Activated naive CD8-positive, alpha-beta T cell treated with anti-CD3 and anti-CD28 coated beads, Interleukin-2, amount 10 ng/mL, durations not matched to agents 7 days and 5 days (primary cell): ENCODE measurements around the gene IQSEC3. TPM values are rescaled to one million over a fixed set of nuclear protein-coding genes. Genes with fewer than 3 reads are reported as not detected.

Experiments
- ATAC-seq: fragments of 150-1000 bp; cut with Tn5 transposase; one replicate; pipeline ENCODE4 v1.10.0; 2021; ENCODE audit warnings: low read depth, moderate library complexity
- POLR2A ChIA-PET: fragments of 350-600 bp; sonication (Branson Sonifier 250); formaldehyde crosslinking; loops from one replicate; lab custom pipeline; 2021; ENCODE audit warnings: antibody characterized with exemption; lab: Charles Lee
- DNase-seq: peaks from one replicate; pipeline ENCODE4 v3.0.0; 2021
- H3K27ac Mint-ChIP-seq: one replicate; pipeline ENCODE4 v1.8.0; 2022; ENCODE audit warnings: mild to moderate bottlenecking, mixed read lengths
- H3K27me3 Mint-ChIP-seq: one replicate; pipeline ENCODE4 v1.8.0; 2022; ENCODE audit warnings: mild to moderate bottlenecking, moderate library complexity, mixed read lengths
- H3K36me3 Mint-ChIP-seq: one replicate; pipeline ENCODE4 v1.8.0; 2021; ENCODE audit warnings: mild to moderate bottlenecking, mixed read lengths
- H3K4me1 Mint-ChIP-seq: one replicate; pipeline ENCODE4 v1.8.0; 2021; ENCODE audit warnings: mixed read lengths
- H3K4me3 Mint-ChIP-seq: one replicate; pipeline ENCODE4 v1.8.0; 2022; ENCODE audit warnings: mild to moderate bottlenecking, moderate library complexity, mixed read lengths
- H3K9me3 Mint-ChIP-seq: one replicate; pipeline ENCODE4 v1.8.0; 2021; ENCODE audit warnings: mixed read lengths
- total RNA-seq, 2 experiments: library from RNA; stranded (reverse); gene quantifications; one replicate each; pipeline ENCODE4 v1.2.3, GENCODE V29; 2021

The IQSEC3 gene
- total RNA-seq, 2 experiments from 2014 or later = 7.3 to 8.0 TPM

DNA sequence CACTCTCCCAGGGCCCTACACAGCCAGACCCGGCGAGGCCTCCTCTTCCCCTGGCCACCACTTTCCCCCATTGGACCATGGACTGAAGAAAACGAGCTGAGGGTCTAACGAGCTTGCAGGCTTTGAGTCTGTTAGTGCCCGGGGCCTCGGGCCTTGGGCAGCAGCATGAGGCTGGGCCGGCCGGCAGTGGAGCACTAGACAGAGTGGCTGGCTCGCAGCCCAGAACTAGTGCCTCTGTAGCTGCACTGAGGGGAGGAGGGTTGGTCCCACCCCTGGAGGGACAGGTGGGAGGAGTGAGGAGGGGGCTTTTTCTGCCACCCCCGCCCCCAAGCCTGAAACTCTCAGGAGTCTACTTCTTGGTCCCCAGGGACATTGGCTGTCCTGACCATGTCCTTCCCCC lies 108.7 kb downstream of the IQSEC3 start:
- Mint-ChIP-seq H3K4me3 (no peak overlapping the region), H3K9me3 (no peaks in the 10 kb centered on the region), H3K4me1 (peaks cover 8% of the 10 kb centered on the region), H3K27me3 (peaks cover 10% of the 10 kb centered on the region), H3K36me3 (no peaks in the 10 kb centered on the region), H3K27ac (no peak overlapping the region)
- ATAC-seq = no peak
- no peak for DNase-seq
- POLR2A ChIA-PET = no interaction called here

DNA sequence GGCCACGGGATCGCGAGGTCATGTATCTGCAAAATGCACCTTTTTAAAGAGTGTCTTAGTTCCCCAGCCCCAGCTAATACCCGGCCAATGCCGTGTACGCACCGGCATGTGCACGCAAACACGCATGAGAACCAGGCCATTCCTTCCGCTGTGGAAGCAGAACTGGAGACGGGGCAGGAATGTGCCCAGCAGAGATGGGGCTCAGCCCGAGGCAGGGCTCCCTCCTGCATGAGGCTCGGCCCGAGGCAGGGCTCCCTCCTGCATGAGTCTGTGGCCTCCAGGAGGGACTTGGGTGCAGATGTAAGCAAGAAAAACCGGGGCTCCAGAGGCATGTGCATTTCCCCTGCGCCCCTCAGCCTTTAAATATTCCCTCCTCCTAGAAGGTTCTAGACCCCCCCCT lies 109.2 kb downstream of the IQSEC3 start:
- Mint-ChIP-seq H3K4me1 (peaks cover 12% of the 10 kb centered on the region), H3K27ac (no peak overlapping the region), H3K9me3 (no peaks in the 10 kb centered on the region), H3K36me3 (no peaks in the 10 kb centered on the region), H3K4me3 (no peak overlapping the region), H3K27me3 (peaks cover 10% of the 10 kb centered on the region)
- no peak for ATAC-seq
- POLR2A ChIA-PET = no interaction called here
- no peak for DNase-seq

DNA sequence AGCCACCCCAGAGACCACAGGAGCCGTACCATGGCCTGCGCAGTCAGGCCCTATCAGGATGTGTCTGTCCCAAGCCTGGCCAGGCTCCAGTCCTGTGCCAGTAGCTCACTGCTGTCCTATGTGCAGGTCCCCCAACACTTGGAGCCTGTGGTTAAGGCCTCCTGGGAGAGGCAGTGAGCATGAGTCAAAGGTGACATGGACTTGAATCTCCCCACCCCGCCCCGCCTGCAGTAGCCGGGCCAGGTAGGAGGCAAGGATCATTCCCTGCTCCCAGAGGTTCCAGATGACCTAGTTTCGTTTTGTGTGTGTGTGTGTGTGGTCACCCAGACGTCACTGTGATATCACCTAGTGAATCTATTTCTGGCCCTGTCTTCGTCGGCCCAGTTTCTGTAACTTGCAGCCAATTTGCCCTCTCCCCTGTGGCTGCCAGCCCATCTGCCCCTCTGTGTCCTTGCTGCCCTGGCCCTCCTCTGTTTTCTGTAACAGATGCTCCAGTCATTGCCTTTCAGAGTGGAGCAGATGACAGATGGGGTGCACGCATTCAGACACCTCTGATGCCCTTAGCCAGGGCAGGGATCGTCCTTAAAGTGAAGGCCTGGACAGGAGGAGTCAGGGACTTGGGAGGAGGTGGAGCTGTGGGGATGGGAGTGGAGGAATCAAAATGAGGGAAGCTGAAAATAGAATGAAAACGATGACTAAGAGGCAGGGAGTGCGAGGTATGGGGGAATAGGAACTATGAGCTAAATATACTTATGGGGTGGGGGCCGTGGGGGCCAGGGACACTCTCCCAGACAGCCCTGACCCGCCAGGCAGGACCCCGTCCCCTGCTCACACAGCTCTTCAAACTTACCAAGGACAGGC lies 110.0 kb downstream of the IQSEC3 start:
- Mint-ChIP-seq H3K4me3 (no peak overlapping the region), H3K4me1 (peaks cover 13% of the 10 kb centered on the region), H3K27me3 (peaks cover 10% of the 10 kb centered on the region), H3K36me3 (no peaks in the 10 kb centered on the region), H3K27ac (no peak overlapping the region), H3K9me3 (no peaks in the 10 kb centered on the region)
- DNase-seq (no peak), ATAC-seq (no peak)
- POLR2A ChIA-PET = no interaction called here

DNA sequence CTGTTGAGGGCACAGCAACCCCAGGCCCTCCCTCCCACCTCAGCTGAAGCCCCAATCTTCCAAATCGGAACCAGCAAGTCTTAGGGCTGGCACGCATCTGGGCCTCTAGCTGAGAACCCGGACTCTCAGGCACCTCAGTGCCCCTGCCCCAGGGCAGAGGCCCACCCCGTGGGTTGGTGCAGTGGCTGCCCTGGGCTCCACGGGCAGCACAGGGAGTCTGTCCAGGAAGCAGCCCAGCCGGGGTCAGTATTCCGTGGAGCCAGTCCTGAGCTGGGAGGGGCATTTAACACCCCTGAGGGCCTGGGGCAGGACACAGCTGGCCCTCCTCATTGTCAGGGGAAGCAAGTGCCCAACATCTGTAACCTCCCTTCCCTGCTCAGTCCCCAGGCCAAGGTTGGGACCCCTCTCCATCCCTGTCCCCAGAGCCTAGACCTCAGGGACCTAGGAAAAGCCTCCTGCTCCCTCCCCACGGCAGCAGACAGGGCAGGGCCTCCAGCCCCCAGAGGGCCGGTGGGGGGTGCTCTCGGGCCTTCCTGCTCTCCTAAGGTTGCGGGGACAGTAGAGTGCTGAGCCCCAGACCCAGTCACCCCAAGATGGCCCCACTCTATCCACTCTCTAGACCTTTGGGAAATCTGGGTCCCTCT lies 110.9 kb downstream of the IQSEC3 start:
- Mint-ChIP-seq H3K4me1 (peaks cover 13% of the 10 kb centered on the region), H3K36me3 (no peaks in the 10 kb centered on the region), H3K27ac (no peak overlapping the region), H3K4me3 (no peak overlapping the region), H3K27me3 (peaks cover 10% of the 10 kb centered on the region), H3K9me3 (no peaks in the 10 kb centered on the region)
- POLR2A ChIA-PET = no interaction called here
- no peak for ATAC-seq
- no peak for DNase-seq

DNA sequence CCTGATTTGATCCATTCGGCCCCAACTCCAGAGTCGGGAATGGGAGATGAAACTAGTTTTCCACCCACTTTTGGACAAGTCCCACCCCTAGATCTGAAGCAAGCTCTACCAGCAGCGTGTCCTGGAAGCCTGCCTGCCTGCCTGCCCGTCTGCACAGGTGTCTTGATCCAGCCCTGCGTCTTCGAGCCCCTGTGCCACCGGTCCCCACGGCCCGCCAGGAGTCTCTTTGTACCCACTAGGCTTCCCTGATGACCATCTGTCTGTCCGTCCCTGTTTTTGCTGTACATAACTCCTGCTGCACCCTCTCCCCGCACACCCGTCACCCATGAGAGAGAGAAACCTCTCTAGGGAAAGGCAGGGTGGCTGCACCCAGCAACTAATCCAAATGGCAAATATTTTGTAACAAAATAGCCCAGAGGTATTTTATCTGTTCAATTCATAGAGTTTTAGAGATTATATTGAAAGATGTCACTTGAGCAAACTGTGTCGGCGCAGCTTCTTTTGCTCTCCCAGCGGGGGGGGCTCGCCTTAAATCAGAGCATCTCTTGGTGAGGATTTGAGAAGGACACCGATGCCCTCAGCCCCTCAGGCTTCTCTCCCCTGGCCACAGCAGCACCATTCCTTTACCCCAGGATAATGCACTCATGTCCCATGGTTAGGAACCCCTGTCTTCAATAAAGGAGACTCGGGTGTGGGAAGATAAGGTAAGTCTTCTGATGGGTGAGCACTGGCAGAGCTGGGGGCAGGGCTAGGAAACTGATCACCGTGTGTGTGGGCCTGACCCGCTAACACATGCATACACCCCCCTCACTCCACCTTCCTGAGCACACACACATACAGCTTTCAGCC lies 111.6 kb downstream of the IQSEC3 start:
- no peak overlapping the region for H3K27ac Mint-ChIP-seq
- H3K36me3 Mint-ChIP-seq = no peaks in the 10 kb centered on the region
- ATAC-seq = no peak
- peaks cover 9% of the 10 kb centered on the region for H3K4me1 Mint-ChIP-seq
- peaks cover 12% of the 10 kb centered on the region for H3K27me3 Mint-ChIP-seq
- H3K9me3 Mint-ChIP-seq = no peaks in the 10 kb centered on the region
- no peak overlapping the region for H3K4me3 Mint-ChIP-seq
- no peak for DNase-seq
- POLR2A ChIA-PET = no interaction called here

DNA sequence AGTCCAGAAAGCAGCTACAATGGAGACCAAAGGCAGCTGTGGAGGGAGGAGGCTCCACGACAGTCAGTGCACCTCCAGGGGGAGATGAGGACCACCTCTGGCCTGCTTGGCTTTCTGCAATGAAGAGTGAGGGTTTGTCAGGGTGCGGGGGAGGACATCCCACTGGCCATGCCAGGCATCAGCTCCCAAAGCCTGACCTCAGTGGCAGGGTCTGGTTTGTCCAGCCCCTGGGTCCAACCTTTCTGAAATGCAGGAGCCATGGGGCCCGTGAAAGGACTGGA lies 112.2 kb downstream of the IQSEC3 start:
- DNase-seq (no peak), ATAC-seq (no peak)
- Mint-ChIP-seq H3K27ac (peak overlapping the region; percentile 48), H3K9me3 (no peaks in the 10 kb centered on the region), H3K4me1 (peaks cover 9% of the 10 kb centered on the region), H3K36me3 (no peaks in the 10 kb centered on the region), H3K4me3 (no peak overlapping the region), H3K27me3 (peaks cover 17% of the 10 kb centered on the region)
- POLR2A ChIA-PET = no interaction called here

DNA sequence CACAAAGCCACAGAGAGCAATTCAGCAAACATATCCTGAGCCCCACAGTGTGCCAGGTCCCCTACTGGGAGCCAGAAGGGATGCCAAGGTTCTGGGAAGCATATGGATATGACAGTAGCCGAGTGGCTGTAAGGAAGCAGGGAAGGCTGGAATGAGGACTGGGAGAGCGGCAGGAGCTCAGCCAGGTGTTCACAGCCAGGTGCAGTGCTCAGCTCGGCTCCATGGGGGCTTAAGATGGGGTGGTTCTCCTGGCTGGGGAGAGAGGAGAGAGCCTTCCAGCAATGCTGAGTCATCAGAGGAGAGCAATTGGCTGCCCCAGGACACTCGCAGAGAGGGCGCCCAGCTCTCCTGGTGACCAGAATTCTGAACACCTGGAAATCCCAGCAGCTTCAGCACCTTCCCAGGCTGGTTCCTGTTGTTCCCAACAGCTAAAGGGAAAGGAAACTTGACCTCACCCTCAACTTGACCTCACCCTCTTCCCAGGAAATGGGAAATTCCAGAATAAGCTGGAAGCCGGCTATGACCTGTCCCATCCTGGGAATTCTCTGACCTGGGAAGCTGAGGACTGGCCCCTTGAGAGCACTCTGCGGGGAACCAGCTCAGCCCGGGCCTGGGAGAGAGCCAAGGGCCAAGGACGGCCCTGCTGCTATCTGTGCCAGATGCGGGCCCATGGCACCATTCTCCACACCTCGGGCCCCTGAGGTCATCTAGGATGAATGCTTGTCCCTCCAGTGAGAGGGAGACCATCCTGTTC lies 112.7 kb downstream of the IQSEC3 start:
- H3K27me3 Mint-ChIP-seq = peaks cover 17% of the 10 kb centered on the region
- no peak for DNase-seq
- peak overlapping the region; percentile 48 for H3K27ac Mint-ChIP-seq
- POLR2A ChIA-PET = no interaction called here
- H3K4me1 Mint-ChIP-seq = peaks cover 9% of the 10 kb centered on the region
- no peaks in the 10 kb centered on the region for H3K9me3 Mint-ChIP-seq
- no peaks in the 10 kb centered on the region for H3K36me3 Mint-ChIP-seq
- H3K4me3 Mint-ChIP-seq = no peak overlapping the region
- ATAC-seq = no peak

DNA sequence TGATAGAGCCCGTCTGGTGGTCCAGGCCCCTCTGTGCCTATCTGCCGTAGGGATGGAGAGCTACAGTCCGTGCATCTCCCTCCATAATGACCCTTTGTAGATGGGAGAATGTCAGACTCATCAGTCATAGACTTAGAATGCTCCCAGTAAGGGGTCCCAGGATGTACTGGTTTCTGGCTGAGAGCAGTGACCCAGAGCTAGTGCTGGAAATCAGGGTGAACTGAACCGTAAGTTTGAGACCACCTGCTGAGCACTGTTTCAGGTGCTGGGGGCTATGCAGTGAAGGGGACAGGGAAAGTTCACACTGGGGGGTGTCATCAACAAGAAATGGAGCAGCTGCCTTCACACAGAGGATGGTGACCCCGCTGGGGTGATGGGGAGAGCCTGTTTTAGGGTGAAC lies 113.3 kb downstream of the IQSEC3 start:
- POLR2A ChIA-PET = no interaction called here
- no peak for ATAC-seq
- Mint-ChIP-seq H3K4me3 (no peak overlapping the region), H3K27ac (no peak overlapping the region), H3K9me3 (no peaks in the 10 kb centered on the region), H3K27me3 (peaks cover 17% of the 10 kb centered on the region), H3K4me1 (peaks cover 11% of the 10 kb centered on the region), H3K36me3 (no peaks in the 10 kb centered on the region)
- no peak for DNase-seq

DNA sequence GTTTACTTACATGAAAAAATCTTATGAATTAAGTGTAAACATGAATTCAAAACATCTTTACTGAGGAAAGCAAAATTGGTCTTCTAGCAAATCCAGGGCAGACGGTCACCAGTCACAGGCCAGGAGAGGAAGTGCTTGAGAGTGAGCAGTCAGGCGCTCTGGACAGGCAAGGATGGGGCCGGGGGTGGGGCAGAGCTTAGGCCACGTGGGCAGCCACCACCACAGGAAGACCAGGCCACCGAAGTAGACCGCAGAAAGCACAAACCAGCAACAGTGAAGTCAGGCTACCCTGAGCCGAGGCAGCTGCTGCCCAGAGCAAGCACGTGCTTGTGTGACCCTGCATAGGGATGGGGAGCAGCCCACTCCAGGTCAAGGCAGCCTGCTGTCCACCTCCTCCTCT lies 113.9 kb downstream of the IQSEC3 start:
- Mint-ChIP-seq H3K27me3 (peaks cover 15% of the 10 kb centered on the region), H3K4me1 (peaks cover 11% of the 10 kb centered on the region), H3K4me3 (no peak overlapping the region), H3K9me3 (no peaks in the 10 kb centered on the region), H3K36me3 (no peaks in the 10 kb centered on the region), H3K27ac (no peak overlapping the region)
- peak; percentile 62 for ATAC-seq
- no peak for DNase-seq
- POLR2A ChIA-PET = no interaction called here

DNA sequence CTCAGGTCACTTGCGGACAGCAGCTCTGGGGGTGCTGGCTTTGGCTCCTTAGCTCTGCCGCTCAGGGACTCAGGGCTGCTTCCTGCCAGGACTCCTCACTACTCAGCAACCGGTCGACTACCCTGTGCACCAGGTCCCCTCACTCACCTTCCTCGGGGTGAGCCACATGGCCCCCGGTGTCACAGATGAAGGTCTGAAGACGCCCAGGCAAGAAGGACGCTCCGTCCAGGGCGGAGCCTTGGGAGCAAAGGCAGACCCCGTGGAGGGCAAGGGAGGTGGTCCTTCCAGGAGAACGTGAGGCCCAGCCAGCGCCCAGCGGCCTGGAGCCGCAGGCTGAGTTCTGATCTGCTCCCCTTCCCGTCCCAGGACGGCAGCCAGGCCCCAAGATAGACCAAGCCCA lies 115.4 kb downstream of the IQSEC3 start:
- Mint-ChIP-seq H3K27me3 (peaks cover 15% of the 10 kb centered on the region), H3K4me3 (no peak overlapping the region), H3K4me1 (peaks cover 11% of the 10 kb centered on the region), H3K27ac (no peak overlapping the region), H3K9me3 (no peaks in the 10 kb centered on the region), H3K36me3 (no peaks in the 10 kb centered on the region)
- POLR2A ChIA-PET = no interaction called here
- no peak for DNase-seq
- ATAC-seq = no peak

DNA sequence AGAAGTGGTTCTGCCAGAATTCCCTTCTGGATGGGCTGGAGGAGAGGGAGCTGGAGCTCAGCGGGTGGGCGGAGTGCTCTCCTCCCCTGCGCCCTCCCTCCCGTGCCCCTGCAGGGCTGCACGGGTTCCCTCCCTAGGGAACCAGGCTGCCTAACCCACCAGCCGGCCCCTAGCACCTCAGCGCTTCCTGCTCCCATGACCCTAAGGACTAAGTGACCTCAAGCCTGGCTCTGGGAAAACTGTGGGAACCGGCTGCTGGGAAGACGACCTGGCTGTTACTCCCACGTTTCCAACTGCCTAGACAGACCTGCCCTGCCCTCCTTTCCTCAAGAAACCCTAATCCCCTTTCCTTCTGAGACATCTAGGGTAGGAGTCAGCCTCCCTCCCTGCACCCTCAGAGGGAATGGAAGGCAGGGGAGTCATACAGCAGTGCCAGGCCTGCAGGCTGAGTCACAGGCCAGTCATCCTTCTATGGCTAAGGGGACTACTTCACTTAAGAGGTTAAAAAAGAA lies 115.9 kb downstream of the IQSEC3 start:
- Mint-ChIP-seq H3K27me3 (peaks cover 15% of the 10 kb centered on the region), H3K9me3 (no peaks in the 10 kb centered on the region), H3K4me3 (no peak overlapping the region), H3K27ac (no peak overlapping the region), H3K4me1 (peaks cover 11% of the 10 kb centered on the region), H3K36me3 (no peaks in the 10 kb centered on the region)
- ATAC-seq (no peak), DNase-seq (no peak)
- POLR2A ChIA-PET = no interaction called here

DNA sequence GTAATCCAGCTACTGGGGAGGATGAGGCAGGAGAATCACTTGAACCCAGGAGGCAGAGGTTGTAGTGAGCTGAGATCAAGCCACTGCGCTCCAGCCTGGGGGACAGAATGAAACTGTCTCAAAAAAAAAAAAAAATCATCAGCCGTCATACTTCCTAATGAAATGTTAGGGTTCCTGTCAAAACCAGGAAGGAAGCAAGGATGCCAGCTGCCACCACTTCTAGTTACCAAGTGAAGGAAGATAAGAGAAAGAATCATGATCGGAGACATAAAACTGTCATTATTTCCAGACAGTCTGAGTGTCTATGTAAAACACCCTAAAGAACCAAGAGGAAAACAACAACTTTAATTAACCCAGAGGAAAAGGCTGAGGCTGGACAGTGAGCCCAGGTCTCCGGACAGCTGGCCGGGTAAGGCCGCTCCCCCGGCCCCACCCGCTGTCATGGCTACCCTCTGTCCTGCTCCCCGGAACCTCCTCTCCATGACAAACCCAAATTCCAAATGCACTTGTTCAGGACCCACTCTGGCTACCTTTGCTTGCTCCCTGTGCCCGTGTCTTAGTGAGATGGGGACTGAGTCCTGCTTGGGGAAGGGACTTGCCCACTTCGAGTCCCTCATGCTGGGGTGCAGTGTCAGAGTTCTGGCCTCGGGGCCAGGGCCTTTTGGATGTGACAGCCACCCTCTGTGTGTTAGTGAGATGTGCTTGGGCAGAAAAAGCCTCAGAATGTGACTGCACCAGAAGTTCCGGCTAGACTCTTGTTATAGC lies 118.4 kb downstream of the IQSEC3 start:
- Mint-ChIP-seq H3K4me3 (no peak overlapping the region), H3K27ac (no peak overlapping the region), H3K4me1 (peaks cover 10% of the 10 kb centered on the region), H3K9me3 (no peaks in the 10 kb centered on the region), H3K27me3 (peaks cover 13% of the 10 kb centered on the region), H3K36me3 (no peaks in the 10 kb centered on the region)
- no peak for DNase-seq
- no peak for ATAC-seq
- POLR2A ChIA-PET = no interaction called here
